GM04503 (cell line): ENCODE data around the gene DEFB121.

Experiments
- DNase-seq: peaks from one replicate; pipeline ENCODE4 v3.0.0-alpha.2; 2012; ENCODE audit warnings: low read depth

Gene DEFB121

DNA sequence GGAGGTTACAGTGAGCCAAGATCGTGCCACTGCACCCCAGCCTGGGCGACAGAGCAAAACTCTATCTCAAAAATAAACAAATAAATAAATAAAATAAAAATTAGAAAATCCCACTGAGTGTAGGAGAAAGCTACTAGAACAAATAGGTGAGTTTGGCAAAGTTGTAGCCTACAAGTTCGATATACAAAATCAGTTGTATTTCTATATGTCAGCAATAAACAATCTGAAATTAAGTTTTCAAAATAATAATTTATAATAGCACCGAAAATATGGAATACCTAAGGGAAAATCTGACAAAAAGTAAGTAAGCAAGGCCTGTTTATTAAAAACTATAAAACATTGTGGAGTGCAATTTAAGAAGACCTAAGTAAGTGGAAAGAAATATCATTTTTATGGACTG lies 42.7 kb downstream of the DEFB121 start:
- no peak for DNase-seq

DNA sequence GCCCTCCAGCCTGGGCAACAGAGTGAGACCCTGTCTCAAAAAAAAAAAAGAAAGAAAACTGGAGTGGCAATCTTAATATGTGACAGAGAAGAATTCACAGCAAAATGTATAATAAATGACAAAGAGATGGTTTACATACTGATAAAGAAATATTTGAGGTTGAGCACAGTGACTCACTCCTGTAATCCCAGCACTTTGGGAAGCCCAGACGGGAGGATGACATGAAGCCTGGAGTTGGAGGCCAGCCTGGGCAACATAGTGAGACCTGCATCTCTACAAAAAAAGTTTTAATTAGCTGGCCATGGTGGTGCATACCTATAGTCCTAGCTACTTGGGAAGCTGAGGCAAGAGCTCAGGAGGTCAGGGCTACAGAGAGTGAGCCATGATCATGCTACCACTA lies 50.0 kb downstream of the DEFB121 start:
- no peak for DNase-seq
